Liver (tissue), 3 donors: ENCODE results near the gene FYCO1.

ENCODE experiments used
- EGR1 ChIP-seq, 2 donors: IDR thresholded peaks; 2 replicates each; pipeline ENCODE4 v1.6.1; 2016 to 2018; ENCODE audit warnings: antibody characterized with exemption in 2 of 2, low read depth in 2 of 2
- GABPA ChIP-seq, 2 donors: IDR thresholded peaks in 1 of 2; conservative IDR thresholded peaks in 1 of 2; 2 replicates each; pipeline ENCODE4 v1.6.1; 2016; ENCODE audit warnings: antibody characterized with exemption in 2 of 2, mild to moderate bottlenecking in 1 of 2, moderate library complexity in 1 of 2
- HNF4G ChIP-seq: IDR thresholded peaks from 2 replicates; pipeline ENCODE4 v1.6.1; 2016; ENCODE audit warnings: antibody characterized with exemption
- JUND ChIP-seq, 2 donors: IDR thresholded peaks; 2 replicates each; pipeline ENCODE4 v1.6.1; 2016; ENCODE audit warnings: antibody characterized with exemption in 2 of 2
- RAD21 ChIP-seq, 2 donors: IDR thresholded peaks; 2 replicates each; pipeline ENCODE4 v1.6.1; 2016; ENCODE audit warnings: antibody characterized with exemption in 2 of 2, mild to moderate bottlenecking in 2 of 2
- RXRA ChIP-seq, 2 donors: IDR thresholded peaks; 2 replicates each; pipeline ENCODE4 v1.6.1; 2017 to 2018; ENCODE audit warnings: antibody characterized with exemption in 2 of 2, mild to moderate bottlenecking in 1 of 2
- SP1 ChIP-seq: IDR thresholded peaks from 2 replicates; pipeline ENCODE4 v1.6.1; 2018; ENCODE audit warnings: antibody characterized with exemption, mild to moderate bottlenecking
- TAF1 ChIP-seq: conservative IDR thresholded peaks from 2 replicates; pipeline ENCODE4 v1.6.1; 2016; ENCODE audit warnings: antibody characterized with exemption, mild to moderate bottlenecking
- TF ChIP-seq, protein P1 (sequence below): fragments of 150-350 bp; IDR thresholded peaks from 2 replicates; pipeline ENCODE4 v1.5.1; 2017; ENCODE audit warnings: improper control_type of control experiment, low read depth, low read length; ENCODE audit not compliant: missing input control
- TF ChIP-seq, protein P2 (sequence below): IDR thresholded peaks from 2 replicates; pipeline ENCODE4 v1.6.1; 2016; ENCODE audit warnings: antibody characterized with exemption
- TF ChIP-seq, protein P3 (sequence below): IDR thresholded peaks from 2 replicates; pipeline ENCODE4 v1.6.1; 2016; ENCODE audit warnings: antibody characterized with exemption
- TF ChIP-seq, protein P4 (sequence below): IDR thresholded peaks from 2 replicates; pipeline ENCODE4 v1.6.1; 2016; ENCODE audit warnings: antibody characterized with exemption, mild to moderate bottlenecking
- donor health status: healthy.
- donor health status: healthy.

DNA sequence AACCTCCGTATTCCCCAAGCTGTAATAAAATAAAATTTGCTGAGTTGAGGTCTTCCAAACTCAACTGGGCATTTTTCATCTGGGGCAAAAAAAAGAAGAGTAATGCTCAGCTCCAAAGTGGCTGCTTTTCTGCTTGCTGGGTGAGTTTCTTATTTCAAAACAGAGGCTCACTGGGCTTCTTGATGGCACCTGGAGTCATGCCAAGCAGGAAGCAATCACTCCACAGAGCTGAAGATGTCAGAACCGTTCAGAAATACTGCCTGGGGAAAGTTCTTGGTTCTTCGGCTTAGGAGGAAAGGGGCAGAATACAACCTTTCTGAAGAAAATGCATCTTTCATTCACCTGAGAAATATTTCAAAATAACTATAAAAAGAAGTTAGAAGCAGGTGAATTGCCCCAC lies 105.2 kb downstream of the FYCO1 start:
- TF ChIP-seq, protein P1, sequence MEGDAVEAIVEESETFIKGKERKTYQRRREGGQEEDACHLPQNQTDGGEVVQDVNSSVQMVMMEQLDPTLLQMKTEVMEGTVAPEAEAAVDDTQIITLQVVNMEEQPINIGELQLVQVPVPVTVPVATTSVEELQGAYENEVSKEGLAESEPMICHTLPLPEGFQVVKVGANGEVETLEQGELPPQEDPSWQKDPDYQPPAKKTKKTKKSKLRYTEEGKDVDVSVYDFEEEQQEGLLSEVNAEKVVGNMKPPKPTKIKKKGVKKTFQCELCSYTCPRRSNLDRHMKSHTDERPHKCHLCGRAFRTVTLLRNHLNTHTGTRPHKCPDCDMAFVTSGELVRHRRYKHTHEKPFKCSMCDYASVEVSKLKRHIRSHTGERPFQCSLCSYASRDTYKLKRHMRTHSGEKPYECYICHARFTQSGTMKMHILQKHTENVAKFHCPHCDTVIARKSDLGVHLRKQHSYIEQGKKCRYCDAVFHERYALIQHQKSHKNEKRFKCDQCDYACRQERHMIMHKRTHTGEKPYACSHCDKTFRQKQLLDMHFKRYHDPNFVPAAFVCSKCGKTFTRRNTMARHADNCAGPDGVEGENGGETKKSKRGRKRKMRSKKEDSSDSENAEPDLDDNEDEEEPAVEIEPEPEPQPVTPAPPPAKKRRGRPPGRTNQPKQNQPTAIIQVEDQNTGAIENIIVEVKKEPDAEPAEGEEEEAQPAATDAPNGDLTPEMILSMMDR = no peak
- TF ChIP-seq, protein P2, sequence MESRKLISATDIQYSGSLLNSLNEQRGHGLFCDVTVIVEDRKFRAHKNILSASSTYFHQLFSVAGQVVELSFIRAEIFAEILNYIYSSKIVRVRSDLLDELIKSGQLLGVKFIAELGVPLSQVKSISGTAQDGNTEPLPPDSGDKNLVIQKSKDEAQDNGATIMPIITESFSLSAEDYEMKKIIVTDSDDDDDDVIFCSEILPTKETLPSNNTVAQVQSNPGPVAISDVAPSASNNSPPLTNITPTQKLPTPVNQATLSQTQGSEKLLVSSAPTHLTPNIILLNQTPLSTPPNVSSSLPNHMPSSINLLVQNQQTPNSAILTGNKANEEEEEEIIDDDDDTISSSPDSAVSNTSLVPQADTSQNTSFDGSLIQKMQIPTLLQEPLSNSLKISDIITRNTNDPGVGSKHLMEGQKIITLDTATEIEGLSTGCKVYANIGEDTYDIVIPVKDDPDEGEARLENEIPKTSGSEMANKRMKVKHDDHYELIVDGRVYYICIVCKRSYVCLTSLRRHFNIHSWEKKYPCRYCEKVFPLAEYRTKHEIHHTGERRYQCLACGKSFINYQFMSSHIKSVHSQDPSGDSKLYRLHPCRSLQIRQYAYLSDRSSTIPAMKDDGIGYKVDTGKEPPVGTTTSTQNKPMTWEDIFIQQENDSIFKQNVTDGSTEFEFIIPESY = no peak
- TF ChIP-seq HNF4G (no peak), GABPA (IDR thresholded peaks at IDR 0.05 in 1 of 2, conservative IDR thresholded peaks at IDR 0.05 in 1 of 2) (no peak), JUND (IDR thresholded peaks at IDR 0.05) (no peak), RAD21 (IDR thresholded peaks at IDR 0.05) (no peak), TAF1 (no peak), RXRA (IDR thresholded peaks at IDR 0.05) (no peak), EGR1 (IDR thresholded peaks at IDR 0.05; ENCODE audit: low read depth in 2 of 2) (no peak), SP1 (no peak)
- TF ChIP-seq, protein P3, sequence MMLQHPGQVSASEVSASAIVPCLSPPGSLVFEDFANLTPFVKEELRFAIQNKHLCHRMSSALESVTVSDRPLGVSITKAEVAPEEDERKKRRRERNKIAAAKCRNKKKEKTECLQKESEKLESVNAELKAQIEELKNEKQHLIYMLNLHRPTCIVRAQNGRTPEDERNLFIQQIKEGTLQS = no peak
- TF ChIP-seq, protein P4, sequence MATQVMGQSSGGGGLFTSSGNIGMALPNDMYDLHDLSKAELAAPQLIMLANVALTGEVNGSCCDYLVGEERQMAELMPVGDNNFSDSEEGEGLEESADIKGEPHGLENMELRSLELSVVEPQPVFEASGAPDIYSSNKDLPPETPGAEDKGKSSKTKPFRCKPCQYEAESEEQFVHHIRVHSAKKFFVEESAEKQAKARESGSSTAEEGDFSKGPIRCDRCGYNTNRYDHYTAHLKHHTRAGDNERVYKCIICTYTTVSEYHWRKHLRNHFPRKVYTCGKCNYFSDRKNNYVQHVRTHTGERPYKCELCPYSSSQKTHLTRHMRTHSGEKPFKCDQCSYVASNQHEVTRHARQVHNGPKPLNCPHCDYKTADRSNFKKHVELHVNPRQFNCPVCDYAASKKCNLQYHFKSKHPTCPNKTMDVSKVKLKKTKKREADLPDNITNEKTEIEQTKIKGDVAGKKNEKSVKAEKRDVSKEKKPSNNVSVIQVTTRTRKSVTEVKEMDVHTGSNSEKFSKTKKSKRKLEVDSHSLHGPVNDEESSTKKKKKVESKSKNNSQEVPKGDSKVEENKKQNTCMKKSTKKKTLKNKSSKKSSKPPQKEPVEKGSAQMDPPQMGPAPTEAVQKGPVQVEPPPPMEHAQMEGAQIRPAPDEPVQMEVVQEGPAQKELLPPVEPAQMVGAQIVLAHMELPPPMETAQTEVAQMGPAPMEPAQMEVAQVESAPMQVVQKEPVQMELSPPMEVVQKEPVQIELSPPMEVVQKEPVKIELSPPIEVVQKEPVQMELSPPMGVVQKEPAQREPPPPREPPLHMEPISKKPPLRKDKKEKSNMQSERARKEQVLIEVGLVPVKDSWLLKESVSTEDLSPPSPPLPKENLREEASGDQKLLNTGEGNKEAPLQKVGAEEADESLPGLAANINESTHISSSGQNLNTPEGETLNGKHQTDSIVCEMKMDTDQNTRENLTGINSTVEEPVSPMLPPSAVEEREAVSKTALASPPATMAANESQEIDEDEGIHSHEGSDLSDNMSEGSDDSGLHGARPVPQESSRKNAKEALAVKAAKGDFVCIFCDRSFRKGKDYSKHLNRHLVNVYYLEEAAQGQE = no peak
